HEK293 (cell line): ENCODE data around the gene ZNF579.

Experiments used
- CTCF ChIA-PET: fragments of 350-600 bp; formaldehyde crosslinking; extraction: SDS; loops from one replicate; lab custom pipeline; 2021; ENCODE audit warnings: antibody characterized with exemption; lab: Yijun Ruan, JAX
- POLR2A ChIA-PET: fragments of 300-600 bp; formaldehyde crosslinking; extraction: SDS; loops from one replicate; lab custom pipeline; 2020; ENCODE audit warnings: antibody characterized with exemption, inconsistent platforms; lab: Yijun Ruan, JAX
- H3K27ac ChIP-seq: fragments of 200-500 bp; sonication (Bioruptor generic); 2 replicates; pipeline ENCODE4 v1.5.1; 2014; ENCODE audit warnings: low read depth, low read length, control low read depth, inconsistent platforms; ENCODE audit errors: extremely low read depth
- H3K36me3 ChIP-seq, 2 experiments: fragments of 200-500 bp in 1 of 2; sonication (Bioruptor generic) in 1 of 2; 1 replicate in 1 of 2; 2 replicates in 1 of 2; pipeline ENCODE4 v1.5.1; 2014 to 2017; ENCODE audit warnings: inconsistent platforms in 2 of 2, low read length in 2 of 2; ENCODE audit not compliant: control insufficient read depth in 2 of 2, insufficient read depth in 1 of 2
- H3K4me1 ChIP-seq: fragments of 200-500 bp; sonication (Bioruptor generic); 2 replicates; pipeline ENCODE4 v1.5.1; 2014; ENCODE audit warnings: mild to moderate bottlenecking, low read length, inconsistent platforms; ENCODE audit not compliant: control insufficient read depth, insufficient read depth
- H3K4me3 ChIP-seq: 2 replicates; pipeline ENCODE4 v1.5.1; 2011; ENCODE audit warnings: low read depth, mild to moderate bottlenecking, control low read depth, low read length, moderate library complexity
- H3K9me3 ChIP-seq: fragments of 200-500 bp; sonication (Bioruptor generic); 2 replicates; pipeline ENCODE4 v1.5.1; 2014; ENCODE audit warnings: low read depth, low read length, inconsistent platforms; ENCODE audit not compliant: control insufficient read depth, insufficient read depth
- GLI2 ChIP-seq: fragments of 450-650 bp; formaldehyde crosslinking; IDR thresholded peaks from 2 replicates; pipeline ENCODE4; 2017; ENCODE audit warnings: missing biosample characterization, missing genetic modification characterization, low read depth, borderline replicate concordance
- MYNN ChIP-seq: fragments of 450-650 bp; formaldehyde crosslinking; IDR thresholded peaks from 2 replicates; pipeline ENCODE4 v1.5.1; 2016; ENCODE audit warnings: missing biosample characterization, missing genetic modification characterization, borderline replicate concordance
- PRDM10 ChIP-seq: fragments of 450-650 bp; formaldehyde crosslinking; IDR thresholded peaks from 2 replicates; pipeline ENCODE4 v1.5.1; 2016; ENCODE audit warnings: missing biosample characterization, missing genetic modification characterization
- SALL2 ChIP-seq: fragments of 450-650 bp; formaldehyde crosslinking; IDR thresholded peaks from 2 replicates; pipeline ENCODE4 v1.5.0; 2017; ENCODE audit warnings: missing biosample characterization, mild to moderate bottlenecking, missing genetic modification characterization, borderline replicate concordance
- TCF7L2 ChIP-seq: IDR thresholded peaks from 2 replicates; pipeline ENCODE4 v1.6.1; 2011; ENCODE audit warnings: low read depth, mild to moderate bottlenecking, inconsistent platforms, low read length, moderate library complexity, borderline replicate concordance
- ZFP69B ChIP-seq: fragments of 450-650 bp; formaldehyde crosslinking; IDR thresholded peaks from 2 replicates; pipeline ENCODE4 v1.5.1; 2016; ENCODE audit warnings: missing biosample characterization, missing genetic modification characterization
- ZNF114 ChIP-seq: fragments of 450-650 bp; formaldehyde crosslinking; IDR thresholded peaks from 2 replicates; pipeline ENCODE4 v1.5.0; 2017; ENCODE audit warnings: missing biosample characterization, missing genetic modification characterization
- ZNF133 ChIP-seq: fragments of 450-650 bp; formaldehyde crosslinking; IDR thresholded peaks from 2 replicates; pipeline ENCODE4 v1.5.1; 2016; ENCODE audit warnings: missing biosample characterization, missing genetic modification characterization
- ZNF140 ChIP-seq: fragments of 450-650 bp; formaldehyde crosslinking; IDR thresholded peaks from 2 replicates; pipeline ENCODE4 v1.5.1; 2016; ENCODE audit warnings: missing biosample characterization, missing genetic modification characterization
- ZNF292 ChIP-seq: fragments of 450-650 bp; formaldehyde crosslinking; IDR thresholded peaks from 2 replicates; pipeline ENCODE4 v1.5.1; 2016; ENCODE audit warnings: low read depth, missing biosample characterization, missing genetic modification characterization, borderline replicate concordance
- ZNF302 ChIP-seq: fragments of 450-650 bp; formaldehyde crosslinking; IDR thresholded peaks from 2 replicates; pipeline ENCODE4 v1.5.1; 2016; ENCODE audit warnings: missing biosample characterization, missing genetic modification characterization, low read depth
- ZNF324 ChIP-seq: fragments of 450-650 bp; formaldehyde crosslinking; IDR thresholded peaks from 2 replicates; pipeline ENCODE4 v1.5.1; 2016; ENCODE audit warnings: missing biosample characterization, missing genetic modification characterization
- ZNF423 ChIP-seq: fragments of 450-650 bp; formaldehyde crosslinking; IDR thresholded peaks from 2 replicates; pipeline ENCODE4 v1.5.1; 2016; ENCODE audit warnings: missing biosample characterization, missing genetic modification characterization
- ZNF488 ChIP-seq: fragments of 450-650 bp; formaldehyde crosslinking; IDR thresholded peaks from 2 replicates; pipeline ENCODE4 v1.5.1; 2016; ENCODE audit warnings: missing biosample characterization, missing genetic modification characterization
- ZNF501 ChIP-seq: fragments of 450-650 bp; formaldehyde crosslinking; IDR thresholded peaks from 2 replicates; pipeline ENCODE4 v1.5.1; 2016; ENCODE audit warnings: missing biosample characterization, missing genetic modification characterization
- ZNF621 ChIP-seq: fragments of 450-650 bp; formaldehyde crosslinking; IDR thresholded peaks from 2 replicates; pipeline ENCODE4 v1.5.1; 2017; ENCODE audit warnings: missing biosample characterization, missing genetic modification characterization
- ZNF626 ChIP-seq: fragments of 450-650 bp; sonication (Bioruptor Pico); formaldehyde crosslinking; IDR thresholded peaks from 2 replicates; pipeline ENCODE4 v1.5.1; 2018; ENCODE audit warnings: missing biosample characterization, missing genetic modification characterization, inconsistent platforms
- ZNF658 ChIP-seq: fragments of 450-650 bp; formaldehyde crosslinking; IDR thresholded peaks from 2 replicates; pipeline ENCODE4; 2016; ENCODE audit warnings: missing biosample characterization, missing genetic modification characterization
- ZNF660 ChIP-seq: fragments of 450-650 bp; IDR thresholded peaks from 2 replicates; pipeline ENCODE4 v1.5.1; 2018; ENCODE audit warnings: missing biosample characterization, mild to moderate bottlenecking, missing genetic modification characterization
- ZNF664 ChIP-seq: fragments of 450-650 bp; formaldehyde crosslinking; IDR thresholded peaks from 2 replicates; pipeline ENCODE4 v1.5.1; 2016; ENCODE audit warnings: missing biosample characterization, missing genetic modification characterization
- ZNF792 ChIP-seq: fragments of 450-650 bp; formaldehyde crosslinking; IDR thresholded peaks from 2 replicates; pipeline ENCODE4 v1.5.1; 2016; ENCODE audit warnings: missing biosample characterization, missing genetic modification characterization
- ZNF837 ChIP-seq: fragments of 450-650 bp; formaldehyde crosslinking; IDR thresholded peaks from 2 replicates; pipeline ENCODE4 v1.5.1; 2016; ENCODE audit warnings: missing biosample characterization, missing genetic modification characterization
- ZSCAN5A ChIP-seq: fragments of 450-650 bp; formaldehyde crosslinking; IDR thresholded peaks from 2 replicates; pipeline ENCODE4 v1.5.1; 2016; ENCODE audit warnings: missing biosample characterization, missing genetic modification characterization
- TF ChIP-seq, protein P1 (sequence below): fragments of 450-650 bp; formaldehyde crosslinking; IDR thresholded peaks from 2 replicates; pipeline ENCODE4 v1.5.1; 2016; ENCODE audit warnings: missing biosample characterization, missing genetic modification characterization
- TF ChIP-seq, protein P2 (sequence below): fragments of 450-650 bp; formaldehyde crosslinking; IDR thresholded peaks from 2 replicates; pipeline ENCODE4 v1.5.1; 2016; ENCODE audit warnings: missing biosample characterization, missing genetic modification characterization

ZNF579 gene

GRCh38 chr19:55615543-55616394, 35.1 kb upstream of the ZNF579 start:
- Histone ChIP-seq H3K27ac (no peak overlapping the region), H3K4me3 (no peak overlapping the region), H3K36me3 (peaks cover 5 to 32% of the 10 kb centered on the region in 2 experiments; a peak in 2 of 3 replicates), H3K4me1 (no peaks in the 10 kb centered on the region), H3K9me3 (no peaks in the 10 kb centered on the region)
- POLR2A ChIA-PET = no interaction called here
- CTCF ChIA-PET = no interaction called here
- no peak for TF ChIP-seq ZNF837 (tag by site-specific recombination)
- no peak for TF ChIP-seq PRDM10 (tag by site-specific recombination)
- no peak for TF ChIP-seq ZSCAN5A (tag by site-specific recombination)
- TF ChIP-seq ZNF792 = no peak
- no peak for TF ChIP-seq ZNF488 (tag by site-specific recombination)
- no peak for TF ChIP-seq SALL2 (tag by site-specific recombination)
- no peak for TF ChIP-seq MYNN (tag by site-specific recombination)
- TF ChIP-seq, protein P1, sequence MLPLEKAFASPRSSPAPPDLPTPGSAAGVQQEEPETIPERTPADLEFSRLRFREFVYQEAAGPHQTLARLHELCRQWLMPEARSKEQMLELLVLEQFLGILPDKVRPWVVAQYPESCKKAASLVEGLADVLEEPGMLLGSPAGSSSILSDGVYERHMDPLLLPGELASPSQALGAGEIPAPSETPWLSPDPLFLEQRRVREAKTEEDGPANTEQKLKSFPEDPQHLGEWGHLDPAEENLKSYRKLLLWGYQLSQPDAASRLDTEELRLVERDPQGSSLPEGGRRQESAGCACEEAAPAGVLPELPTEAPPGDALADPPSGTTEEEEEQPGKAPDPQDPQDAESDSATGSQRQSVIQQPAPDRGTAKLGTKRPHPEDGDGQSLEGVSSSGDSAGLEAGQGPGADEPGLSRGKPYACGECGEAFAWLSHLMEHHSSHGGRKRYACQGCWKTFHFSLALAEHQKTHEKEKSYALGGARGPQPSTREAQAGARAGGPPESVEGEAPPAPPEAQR = no peak
- TF ChIP-seq ZNF292 (tag by site-specific recombination) = no peak
- TF ChIP-seq ZNF133 (tag by site-specific recombination) = no peak
- no peak for TF ChIP-seq ZNF114
- TF ChIP-seq ZNF140 = no peak

- no peaks in the 10 kb centered on the region for H3K9me3 ChIP-seq
- H3K27ac ChIP-seq = no peak overlapping the region
- peaks cover 9 to 33% of the 10 kb centered on the region in 2 experiments; a peak in 2 of 3 replicates for H3K36me3 ChIP-seq
- POLR2A ChIA-PET = no interaction called here
- H3K4me3 ChIP-seq = no peak overlapping the region
- no peaks in the 10 kb centered on the region for H3K4me1 ChIP-seq
- CTCF ChIA-PET = no interaction called here
- TF ChIP-seq ZNF501 (tag by site-specific recombination) (no peak), ZNF792 (no peak), ZNF302 (tag by site-specific recombination) (no peak), TCF7L2 (no peak), ZNF621 (tag by site-specific recombination) (no peak), ZNF324 (tag by site-specific recombination) (no peak), ZNF658 (tag by site-specific recombination) (no peak), ZFP69B (tag by site-specific recombination) (no peak), ZNF626 (tag by site-specific recombination) (no peak), ZNF660 (no peak), GLI2 (no peak), ZNF423 (tag by site-specific recombination) (no peak), ZNF664 (no peak)
- TF ChIP-seq, protein P2, sequence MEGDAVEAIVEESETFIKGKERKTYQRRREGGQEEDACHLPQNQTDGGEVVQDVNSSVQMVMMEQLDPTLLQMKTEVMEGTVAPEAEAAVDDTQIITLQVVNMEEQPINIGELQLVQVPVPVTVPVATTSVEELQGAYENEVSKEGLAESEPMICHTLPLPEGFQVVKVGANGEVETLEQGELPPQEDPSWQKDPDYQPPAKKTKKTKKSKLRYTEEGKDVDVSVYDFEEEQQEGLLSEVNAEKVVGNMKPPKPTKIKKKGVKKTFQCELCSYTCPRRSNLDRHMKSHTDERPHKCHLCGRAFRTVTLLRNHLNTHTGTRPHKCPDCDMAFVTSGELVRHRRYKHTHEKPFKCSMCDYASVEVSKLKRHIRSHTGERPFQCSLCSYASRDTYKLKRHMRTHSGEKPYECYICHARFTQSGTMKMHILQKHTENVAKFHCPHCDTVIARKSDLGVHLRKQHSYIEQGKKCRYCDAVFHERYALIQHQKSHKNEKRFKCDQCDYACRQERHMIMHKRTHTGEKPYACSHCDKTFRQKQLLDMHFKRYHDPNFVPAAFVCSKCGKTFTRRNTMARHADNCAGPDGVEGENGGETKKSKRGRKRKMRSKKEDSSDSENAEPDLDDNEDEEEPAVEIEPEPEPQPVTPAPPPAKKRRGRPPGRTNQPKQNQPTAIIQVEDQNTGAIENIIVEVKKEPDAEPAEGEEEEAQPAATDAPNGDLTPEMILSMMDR (tag by site-specific recombination) = no peak
Observed at GRCh38 chr19:55614711-55615542, 34.3 kb upstream of the ZNF579 start.
